WTC11 (cell line): ENCODE measurements around the gene APOD. TPM values are rescaled to one million over a fixed set of nuclear protein-coding genes. Genes with fewer than 3 reads are reported as not detected.
A peak's percentile ranks its signal among the peaks of the same experiment; 100 is the strongest.

Experiments used
- ATAC-seq: fragments of 200-7000 bp; cut with Tn5 transposase; 2 replicates; pipeline ENCODE4 v1.10.0; 2021; ENCODE audit warnings: mild to moderate bottlenecking, moderate library complexity
- CTCF ChIA-PET: fragments of 300-600 bp; sonication (Branson Sonifier 250); formaldehyde crosslinking; loops from one replicate; lab custom pipeline; 2021; ENCODE audit warnings: antibody characterized with exemption; lab: Charles Lee
- POLR2A ChIA-PET: fragments of 350-600 bp; sonication (Branson Sonifier 250); formaldehyde crosslinking; loops from one replicate; lab custom pipeline; 2021; ENCODE audit warnings: antibody characterized with exemption; lab: Charles Lee
- DNase-seq: peaks from one replicate; pipeline ENCODE4 v3.0.0; 2021; ENCODE audit warnings: low spot score
- H3K27ac Mint-ChIP-seq: 2 replicates; pipeline ENCODE4 v1.8.0; 2021; ENCODE audit warnings: mixed read lengths
- H3K27me3 Mint-ChIP-seq: 2 replicates; pipeline ENCODE4 v1.8.0; 2021; ENCODE audit warnings: low read depth, mild to moderate bottlenecking, moderate library complexity, mixed read lengths
- H3K36me3 Mint-ChIP-seq: 2 replicates; pipeline ENCODE4 v1.8.0; 2021; ENCODE audit warnings: mixed read lengths
- H3K4me1 Mint-ChIP-seq: 2 replicates; pipeline ENCODE4 v1.8.0; 2022; ENCODE audit warnings: mixed read lengths
- H3K4me3 Mint-ChIP-seq: 2 replicates; pipeline ENCODE4 v1.8.0; 2021; ENCODE audit warnings: mild to moderate bottlenecking, moderate library complexity, mixed read lengths
- H3K9me3 Mint-ChIP-seq: 2 replicates; pipeline ENCODE4 v1.8.0; 2021; ENCODE audit warnings: mixed read lengths
- ATF2 ChIP-seq: sonication (generic); formaldehyde crosslinking; IDR thresholded peaks from 2 replicates; pipeline ENCODE4 v1.8.1; 2022; ENCODE audit warnings: low read depth, missing genetic modification reagents, borderline replicate concordance
- ELF4 ChIP-seq: sonication (generic); formaldehyde crosslinking; IDR thresholded peaks from 2 replicates; pipeline ENCODE4 v1.8.1; 2022; ENCODE audit warnings: low read depth, mild to moderate bottlenecking, moderate library complexity, missing genetic modification reagents
- FOXP1 ChIP-seq: sonication (generic); formaldehyde crosslinking; IDR thresholded peaks from 2 replicates; pipeline ENCODE4 v1.8.0; 2022; ENCODE audit warnings: missing genetic modification reagents, mild to moderate bottlenecking, moderate library complexity, borderline replicate concordance
- HMGA2 ChIP-seq: fragments of 250-450 bp; sonication (Bioruptor Pico); IDR thresholded peaks from 2 replicates; pipeline ENCODE4 v1.4.0; 2021; ENCODE audit warnings: mild to moderate bottlenecking, moderate library complexity
- KAT7 ChIP-seq: sonication (generic); formaldehyde crosslinking; IDR thresholded peaks from 2 replicates; pipeline ENCODE4 v1.8.1; 2023; ENCODE audit warnings: missing genetic modification reagents, mild to moderate bottlenecking, borderline replicate concordance
- MXD4 ChIP-seq: fragments of 250-450 bp; sonication (Bioruptor Pico); IDR thresholded peaks from 2 replicates; pipeline ENCODE4 v1.8.0; 2021; ENCODE audit warnings: mild to moderate bottlenecking, moderate library complexity, borderline replicate concordance
- NR1H2 ChIP-seq: sonication (generic); formaldehyde crosslinking; IDR thresholded peaks from 2 replicates; pipeline ENCODE4 v1.9.0; 2021; ENCODE audit warnings: mild to moderate bottlenecking, moderate library complexity, missing genetic modification reagents
- TCF7 ChIP-seq: sonication (generic); formaldehyde crosslinking; IDR thresholded peaks from 2 replicates; pipeline ENCODE4 v1.8.0; 2022; ENCODE audit warnings: mild to moderate bottlenecking, low read depth, missing genetic modification reagents, moderate library complexity
- TEAD4 ChIP-seq: sonication (generic); formaldehyde crosslinking; IDR thresholded peaks from 2 replicates; pipeline ENCODE4 v1.8.0; 2022; ENCODE audit warnings: mild to moderate bottlenecking, missing genetic modification reagents
- ZNF219 ChIP-seq: sonication (generic); formaldehyde crosslinking; IDR thresholded peaks from 2 replicates; pipeline ENCODE4 v1.8.0; 2023; ENCODE audit warnings: missing genetic modification reagents, mild to moderate bottlenecking, borderline replicate concordance
- total RNA-seq: library from RNA; stranded (reverse); gene quantifications from 3 replicates; pipeline ENCODE4 v1.2.3, GENCODE V29; 2021
- TF ChIP-seq, protein P1 (sequence below): sonication (generic); formaldehyde crosslinking; IDR thresholded peaks from 2 replicates; pipeline ENCODE4 v1.8.1; 2023; ENCODE audit warnings: mild to moderate bottlenecking, moderate library complexity, missing genetic modification reagents
- TF ChIP-seq, protein P2 (sequence below): sonication (generic); formaldehyde crosslinking; IDR thresholded peaks from 2 replicates; pipeline ENCODE4 v1.8.1; 2023; ENCODE audit warnings: mild to moderate bottlenecking, missing genetic modification reagents, moderate library complexity
- TF ChIP-seq, protein P3 (sequence below): sonication (generic); formaldehyde crosslinking; IDR thresholded peaks from 2 replicates; pipeline ENCODE4 v1.8.0; 2022; ENCODE audit warnings: mild to moderate bottlenecking, missing genetic modification reagents
- TF ChIP-seq, protein P4 (sequence below): fragments of 250-450 bp; sonication (Bioruptor Pico); IDR thresholded peaks from 2 replicates; pipeline ENCODE4 v1.9.0; 2021; ENCODE audit warnings: mild to moderate bottlenecking
- TF ChIP-seq, protein P5 (sequence below): sonication (generic); formaldehyde crosslinking; IDR thresholded peaks from 2 replicates; pipeline ENCODE4 v1.8.1; 2022; ENCODE audit warnings: mild to moderate bottlenecking, missing genetic modification reagents, moderate library complexity, borderline replicate concordance

Gene APOD
- total RNA-seq, 1 experiment from 2014 or later, result not detected

- POLR2A ChIA-PET, result no interaction called here
Measured at GRCh38 chr3:195559723-195560409, 23.9 kb downstream of the APOD start.

DNA sequence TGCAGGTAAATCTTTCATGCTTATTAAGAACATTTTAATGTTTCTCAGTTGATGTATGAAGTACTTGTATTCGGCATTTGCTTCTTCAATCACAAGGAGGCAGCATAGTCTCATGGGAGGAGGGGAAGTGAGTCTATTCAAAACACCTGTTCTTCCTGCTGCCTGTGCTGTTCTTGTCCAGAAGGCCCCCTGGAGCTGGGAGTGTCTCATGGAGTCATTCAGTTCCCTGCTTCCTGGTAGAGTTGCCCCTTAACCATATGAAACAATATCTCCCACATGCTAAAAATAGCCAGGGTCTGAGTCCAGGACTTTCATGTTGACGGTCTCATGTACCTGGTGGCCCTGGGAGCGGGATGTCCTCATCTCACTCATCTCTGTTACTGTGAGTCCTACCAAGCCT, 25.1 kb downstream of the APOD start:
- DNase-seq (no peak), ATAC-seq (peak; percentile 73)
- H3K27me3 Mint-ChIP-seq, result peaks cover 17% of the 10 kb centered on the region
- no peaks in the 10 kb centered on the region for H3K9me3 Mint-ChIP-seq
- no peaks in the 10 kb centered on the region for H3K36me3 Mint-ChIP-seq
- H3K27ac Mint-ChIP-seq, result no peak overlapping the region
- TF ChIP-seq, protein P1, sequence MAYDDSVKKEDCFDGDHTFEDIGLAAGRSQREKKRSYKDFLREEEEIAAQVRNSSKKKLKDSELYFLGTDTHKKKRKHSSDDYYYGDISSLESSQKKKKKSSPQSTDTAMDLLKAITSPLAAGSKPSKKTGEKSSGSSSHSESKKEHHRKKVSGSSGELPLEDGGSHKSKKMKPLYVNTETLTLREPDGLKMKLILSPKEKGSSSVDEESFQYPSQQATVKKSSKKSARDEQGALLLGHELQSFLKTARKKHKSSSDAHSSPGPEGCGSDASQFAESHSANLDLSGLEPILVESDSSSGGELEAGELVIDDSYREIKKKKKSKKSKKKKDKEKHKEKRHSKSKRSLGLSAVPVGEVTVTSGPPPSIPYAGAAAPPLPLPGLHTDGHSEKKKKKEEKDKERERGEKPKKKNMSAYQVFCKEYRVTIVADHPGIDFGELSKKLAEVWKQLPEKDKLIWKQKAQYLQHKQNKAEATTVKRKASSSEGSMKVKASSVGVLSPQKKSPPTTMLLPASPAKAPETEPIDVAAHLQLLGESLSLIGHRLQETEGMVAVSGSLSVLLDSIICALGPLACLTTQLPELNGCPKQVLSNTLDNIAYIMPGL (CRISPR knock-in tag), result no peak
- TF ChIP-seq, protein P2, sequence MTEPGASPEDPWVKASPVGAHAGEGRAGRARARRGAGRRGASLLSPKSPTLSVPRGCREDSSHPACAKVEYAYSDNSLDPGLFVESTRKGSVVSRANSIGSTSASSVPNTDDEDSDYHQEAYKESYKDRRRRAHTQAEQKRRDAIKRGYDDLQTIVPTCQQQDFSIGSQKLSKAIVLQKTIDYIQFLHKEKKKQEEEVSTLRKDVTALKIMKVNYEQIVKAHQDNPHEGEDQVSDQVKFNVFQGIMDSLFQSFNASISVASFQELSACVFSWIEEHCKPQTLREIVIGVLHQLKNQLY (CRISPR knock-in tag), result no peak
- TF ChIP-seq TCF7 (CRISPR knock-in tag) (no peak), MXD4 (no peak)
- POLR2A ChIA-PET, result no interaction called here
- CTCF ChIA-PET, result interaction anchor here (0.6 to 1.3 kb wide), 9 partner anchors 10 to 301 kb away, joined by 3 to 5 read pairs (median 3); partner anchors contain the start of gene PPP1R2
- H3K4me1 Mint-ChIP-seq, result peaks cover 12% of the 10 kb centered on the region
- no peak overlapping the region for H3K4me3 Mint-ChIP-seq

More at GRCh38 chr3:195559723-195560409, 23.9 kb downstream of the APOD start:
- no peak overlapping the region for H3K4me3 Mint-ChIP-seq
- peaks cover 17% of the 10 kb centered on the region for H3K27me3 Mint-ChIP-seq
- TF ChIP-seq, protein P3, sequence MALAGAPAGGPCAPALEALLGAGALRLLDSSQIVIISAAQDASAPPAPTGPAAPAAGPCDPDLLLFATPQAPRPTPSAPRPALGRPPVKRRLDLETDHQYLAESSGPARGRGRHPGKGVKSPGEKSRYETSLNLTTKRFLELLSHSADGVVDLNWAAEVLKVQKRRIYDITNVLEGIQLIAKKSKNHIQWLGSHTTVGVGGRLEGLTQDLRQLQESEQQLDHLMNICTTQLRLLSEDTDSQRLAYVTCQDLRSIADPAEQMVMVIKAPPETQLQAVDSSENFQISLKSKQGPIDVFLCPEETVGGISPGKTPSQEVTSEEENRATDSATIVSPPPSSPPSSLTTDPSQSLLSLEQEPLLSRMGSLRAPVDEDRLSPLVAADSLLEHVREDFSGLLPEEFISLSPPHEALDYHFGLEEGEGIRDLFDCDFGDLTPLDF (CRISPR knock-in tag), result no peak
- TF ChIP-seq HMGA2, result no peak
- TF ChIP-seq, all 79 proteins: peak for 0
- DNase-seq (no peak), ATAC-seq (no peak)
- CTCF ChIA-PET, result interaction anchor here (1.4 kb wide), 1 partner anchor 11 kb away, joined by 4 read pairs; no protein-coding TSS in a partner anchor
- H3K27ac Mint-ChIP-seq, result no peak overlapping the region
- no peaks in the 10 kb centered on the region for H3K9me3 Mint-ChIP-seq
- H3K4me1 Mint-ChIP-seq, result peaks cover 12% of the 10 kb centered on the region
- no peaks in the 10 kb centered on the region for H3K36me3 Mint-ChIP-seq

DNA sequence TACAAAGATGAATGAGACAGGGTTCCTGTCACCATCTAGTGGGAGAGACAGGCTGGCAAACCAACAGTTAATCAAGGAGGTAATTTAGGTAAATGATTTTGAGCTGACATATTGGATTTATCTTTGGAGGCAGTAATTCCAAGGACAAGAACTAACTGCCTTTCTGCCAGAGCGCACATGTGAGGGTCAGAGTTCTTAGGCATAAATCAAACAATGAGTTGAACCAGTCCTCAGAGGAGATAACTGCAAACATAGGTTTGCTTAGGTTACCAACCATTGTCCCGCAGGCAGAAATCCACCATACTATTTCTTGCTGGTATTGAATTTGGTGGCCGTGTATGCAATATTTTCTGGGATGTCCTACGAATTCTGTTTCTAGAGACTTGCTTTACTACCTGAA, 26.4 kb downstream of the APOD start:
- no peak for ATAC-seq
- peaks cover 12% of the 10 kb centered on the region for H3K4me1 Mint-ChIP-seq
- POLR2A ChIA-PET, result no interaction called here
- H3K36me3 Mint-ChIP-seq, result no peaks in the 10 kb centered on the region
- no peak overlapping the region for H3K27ac Mint-ChIP-seq
- H3K27me3 Mint-ChIP-seq, result peaks cover 17% of the 10 kb centered on the region
- TF ChIP-seq ATF2 (no peak), TEAD4 (CRISPR knock-in tag) (no peak), ELF4 (CRISPR knock-in tag) (no peak), FOXP1 (CRISPR knock-in tag) (no peak), ZNF219 (CRISPR knock-in tag) (no peak), NR1H2 (CRISPR knock-in tag) (no peak), KAT7 (CRISPR knock-in tag) (no peak)
- TF ChIP-seq, protein P4, sequence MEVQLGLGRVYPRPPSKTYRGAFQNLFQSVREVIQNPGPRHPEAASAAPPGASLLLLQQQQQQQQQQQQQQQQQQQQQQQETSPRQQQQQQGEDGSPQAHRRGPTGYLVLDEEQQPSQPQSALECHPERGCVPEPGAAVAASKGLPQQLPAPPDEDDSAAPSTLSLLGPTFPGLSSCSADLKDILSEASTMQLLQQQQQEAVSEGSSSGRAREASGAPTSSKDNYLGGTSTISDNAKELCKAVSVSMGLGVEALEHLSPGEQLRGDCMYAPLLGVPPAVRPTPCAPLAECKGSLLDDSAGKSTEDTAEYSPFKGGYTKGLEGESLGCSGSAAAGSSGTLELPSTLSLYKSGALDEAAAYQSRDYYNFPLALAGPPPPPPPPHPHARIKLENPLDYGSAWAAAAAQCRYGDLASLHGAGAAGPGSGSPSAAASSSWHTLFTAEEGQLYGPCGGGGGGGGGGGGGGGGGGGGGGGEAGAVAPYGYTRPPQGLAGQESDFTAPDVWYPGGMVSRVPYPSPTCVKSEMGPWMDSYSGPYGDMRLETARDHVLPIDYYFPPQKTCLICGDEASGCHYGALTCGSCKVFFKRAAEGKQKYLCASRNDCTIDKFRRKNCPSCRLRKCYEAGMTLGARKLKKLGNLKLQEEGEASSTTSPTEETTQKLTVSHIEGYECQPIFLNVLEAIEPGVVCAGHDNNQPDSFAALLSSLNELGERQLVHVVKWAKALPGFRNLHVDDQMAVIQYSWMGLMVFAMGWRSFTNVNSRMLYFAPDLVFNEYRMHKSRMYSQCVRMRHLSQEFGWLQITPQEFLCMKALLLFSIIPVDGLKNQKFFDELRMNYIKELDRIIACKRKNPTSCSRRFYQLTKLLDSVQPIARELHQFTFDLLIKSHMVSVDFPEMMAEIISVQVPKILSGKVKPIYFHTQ, result no peak
- TF ChIP-seq, protein P3 (CRISPR knock-in tag), result no peak
- TF ChIP-seq, protein P1 (CRISPR knock-in tag), result no peak
- TF ChIP-seq, protein P5, sequence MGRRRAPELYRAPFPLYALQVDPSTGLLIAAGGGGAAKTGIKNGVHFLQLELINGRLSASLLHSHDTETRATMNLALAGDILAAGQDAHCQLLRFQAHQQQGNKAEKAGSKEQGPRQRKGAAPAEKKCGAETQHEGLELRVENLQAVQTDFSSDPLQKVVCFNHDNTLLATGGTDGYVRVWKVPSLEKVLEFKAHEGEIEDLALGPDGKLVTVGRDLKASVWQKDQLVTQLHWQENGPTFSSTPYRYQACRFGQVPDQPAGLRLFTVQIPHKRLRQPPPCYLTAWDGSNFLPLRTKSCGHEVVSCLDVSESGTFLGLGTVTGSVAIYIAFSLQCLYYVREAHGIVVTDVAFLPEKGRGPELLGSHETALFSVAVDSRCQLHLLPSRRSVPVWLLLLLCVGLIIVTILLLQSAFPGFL (CRISPR knock-in tag), result no peak
- TF ChIP-seq, all 79 proteins: peak for 0
- Mint-ChIP-seq H3K9me3 (no peaks in the 10 kb centered on the region), H3K4me3 (no peak overlapping the region)
- CTCF ChIA-PET, result interaction anchor here (1.3 to 2.3 kb wide), 2 partner anchors 23 to 294 kb away, joined by 3 to 7 read pairs; no protein-coding TSS in a partner anchor
- DNase-seq, result no peak
